HG02970 (cell line): ENCODE measurements around the gene GAA.
"Not testable (repeated sequence)": the region's sequence is repeated elsewhere in the genome, so short reads cannot be mapped to it uniquely, and the experiment has no call there.

Experiments
- ATAC-seq: cut with Tn5 transposase; IDR thresholded peaks from one replicate; pipeline ENCODE4 v1.9.1; 2021; ENCODE audit warnings: mild to moderate bottlenecking, moderate library complexity, moderate number of reproducible peaks; ENCODE audit not compliant: unreplicated experiment, low FRiP score

The GAA gene

DNA sequence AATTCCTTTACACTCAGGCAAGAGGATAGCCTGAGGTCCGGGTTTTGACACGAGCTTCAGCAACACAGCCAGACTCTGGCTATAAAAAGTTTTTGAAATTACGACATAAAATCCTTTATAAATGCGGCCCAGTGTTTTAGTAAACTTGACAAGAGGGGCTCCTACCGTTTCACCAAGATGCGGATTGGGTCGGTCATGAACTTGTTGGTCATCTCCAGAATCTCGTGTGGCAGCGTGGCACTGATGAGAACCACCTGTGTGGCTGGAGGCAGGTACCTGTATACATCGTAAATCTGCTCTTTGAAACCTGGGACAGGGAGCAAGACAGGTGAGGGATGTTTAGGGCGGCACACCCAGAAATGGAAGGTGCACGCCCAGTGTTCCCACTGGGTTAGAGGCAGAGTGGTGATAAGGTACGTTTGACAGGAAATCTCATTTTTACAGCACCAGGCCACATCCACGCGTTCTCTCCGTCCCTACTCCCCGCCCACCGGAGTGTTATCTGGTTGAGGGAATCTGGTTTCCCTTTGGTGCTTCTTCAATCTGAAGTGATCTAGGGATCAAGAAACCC, 37.6 kb downstream of the GAA start:
- ATAC-seq, result no peak

DNA sequence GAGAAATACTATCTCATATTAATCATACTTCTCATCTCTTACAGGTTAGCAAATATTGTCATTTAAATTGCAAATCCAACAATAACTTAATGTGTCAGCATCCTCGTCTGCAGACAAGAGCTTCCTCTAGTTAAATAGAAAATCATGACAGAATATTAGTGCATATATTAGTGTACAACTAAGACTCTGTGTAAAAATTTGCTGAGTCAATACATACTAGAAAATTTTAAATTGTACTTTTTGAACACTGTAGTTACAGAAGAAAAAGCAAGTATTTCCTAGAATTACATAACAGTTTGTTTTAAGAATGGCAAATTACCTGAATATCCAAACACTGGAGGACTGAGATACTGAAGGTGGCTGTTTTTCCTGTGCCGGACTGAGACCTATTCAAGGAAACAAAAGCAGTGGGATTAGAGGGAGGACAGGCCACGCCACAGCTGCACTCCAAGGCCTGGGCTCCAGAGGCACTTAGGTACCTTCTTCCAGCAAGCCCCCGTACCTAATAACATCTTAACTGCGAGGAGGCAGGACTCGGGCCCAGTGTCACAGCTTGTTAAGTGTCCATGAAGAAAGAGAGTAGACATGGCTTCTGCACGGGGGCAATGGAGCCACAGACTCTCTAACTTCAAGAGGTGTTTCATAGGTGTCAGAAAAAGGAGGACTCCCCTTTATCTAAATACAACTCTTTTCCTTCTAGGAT, 40.2 kb downstream of the GAA start:
- ATAC-seq, result no peak

DNA sequence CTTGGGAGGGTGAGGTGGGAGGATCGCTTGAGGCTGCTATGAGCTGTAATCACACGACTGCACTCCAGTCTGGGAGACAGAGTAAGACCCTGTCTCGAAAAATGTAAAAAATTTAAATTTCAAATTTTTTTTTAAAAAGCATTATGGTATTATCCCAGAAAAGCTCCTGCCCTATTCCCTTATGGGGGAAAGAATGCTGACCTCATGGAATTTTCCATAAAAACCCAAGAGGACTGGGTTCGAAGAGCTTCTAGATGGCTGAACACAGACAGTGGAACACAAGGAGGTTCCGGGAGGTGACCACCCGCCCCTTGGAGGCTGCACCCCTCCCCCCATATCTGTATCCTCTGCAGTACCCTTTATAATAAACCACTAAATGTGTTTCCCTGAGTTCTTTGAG, 41.5 kb downstream of the GAA start:
- no peak for ATAC-seq

DNA sequence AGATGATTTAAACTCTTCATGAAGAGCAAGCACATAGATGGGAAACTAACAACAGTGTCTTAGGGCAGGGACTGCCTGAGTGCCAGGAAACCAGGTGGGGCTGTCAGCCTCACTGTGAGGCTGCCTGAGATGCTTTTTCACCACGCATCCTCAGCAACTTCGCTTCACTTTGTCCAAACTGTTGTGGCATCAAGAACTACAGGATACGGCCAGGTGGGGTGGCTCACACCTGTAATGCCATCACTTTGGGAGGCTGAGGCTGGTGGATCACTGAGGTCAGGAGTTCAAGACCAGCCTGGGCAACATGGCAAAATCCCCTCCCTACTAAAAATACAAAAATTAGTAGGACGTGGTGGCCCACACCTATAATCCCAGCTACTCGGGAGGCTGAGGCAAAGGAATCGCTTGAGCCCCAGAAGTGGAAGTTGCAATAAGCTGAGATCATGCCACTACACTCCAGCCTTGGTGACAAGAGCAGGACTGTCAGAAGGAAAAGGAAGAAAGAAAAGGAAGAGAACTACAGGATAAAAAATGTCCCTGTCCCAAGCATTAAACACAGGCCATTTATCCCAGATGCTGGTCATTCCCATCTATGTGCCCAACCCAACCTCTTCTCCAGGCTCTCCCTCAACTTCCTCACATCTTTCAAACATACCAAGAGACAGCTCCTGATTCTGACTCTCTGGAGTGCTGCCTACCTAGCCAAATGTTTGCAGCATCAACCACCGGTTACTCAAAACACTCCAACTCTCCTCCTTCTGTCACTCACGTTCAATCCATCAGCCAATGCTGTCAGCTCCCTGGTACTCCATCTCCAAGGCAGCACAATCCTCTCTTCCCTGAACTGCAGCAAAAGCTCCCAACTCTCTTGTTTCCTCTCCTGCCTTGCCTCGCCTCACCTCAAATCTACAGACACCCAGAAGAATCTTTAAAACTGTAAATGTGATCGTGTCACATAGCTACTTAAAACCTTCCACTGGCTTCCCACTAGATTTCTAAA, 44.0 kb downstream of the GAA start:
- no peak for ATAC-seq

DNA sequence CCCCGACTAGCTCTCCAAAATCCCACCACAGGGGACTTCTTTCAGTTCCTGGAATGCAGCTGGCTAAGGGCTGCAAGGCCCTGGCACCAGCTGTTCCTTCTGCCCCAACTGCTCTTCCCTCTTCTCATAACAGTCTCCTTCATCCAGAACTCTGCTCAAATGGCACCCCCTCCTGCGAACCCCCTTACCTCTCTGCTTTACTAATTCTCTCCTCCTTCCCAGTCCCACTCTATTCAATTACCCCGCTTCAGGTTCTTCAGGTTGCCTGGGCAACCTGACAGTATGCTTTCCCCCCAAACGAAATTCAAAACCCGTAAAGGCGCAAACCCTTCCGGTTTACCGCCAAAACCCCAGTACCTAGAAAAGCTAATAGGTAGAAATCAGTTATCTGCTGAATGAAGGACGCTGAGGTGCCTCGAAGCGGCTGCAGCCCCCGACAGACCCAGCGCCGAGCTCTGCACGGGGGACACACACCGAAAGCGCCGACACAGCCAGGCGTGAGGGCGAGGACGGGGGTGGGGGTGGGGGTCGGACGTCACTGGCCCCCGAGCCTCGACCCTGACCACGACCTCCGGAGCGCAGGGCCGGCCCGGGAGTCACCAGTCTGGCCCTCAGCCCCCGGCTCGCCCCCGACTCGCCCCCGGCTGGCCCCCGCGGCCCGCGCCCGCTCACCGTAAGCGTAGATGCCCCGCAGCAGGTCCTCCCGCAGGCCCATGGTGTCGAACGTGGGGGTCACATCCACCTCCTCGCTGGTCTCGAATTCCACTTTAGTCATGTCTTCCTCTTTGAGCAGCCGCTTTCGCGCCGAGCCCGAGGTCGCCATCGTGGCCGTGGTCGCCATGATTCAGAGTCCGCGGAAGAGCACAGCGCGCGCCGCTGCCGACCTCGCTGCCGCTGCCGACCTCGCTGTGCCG, 45.0 kb downstream of the GAA start:
- peak; percentile 33 for ATAC-seq

DNA sequence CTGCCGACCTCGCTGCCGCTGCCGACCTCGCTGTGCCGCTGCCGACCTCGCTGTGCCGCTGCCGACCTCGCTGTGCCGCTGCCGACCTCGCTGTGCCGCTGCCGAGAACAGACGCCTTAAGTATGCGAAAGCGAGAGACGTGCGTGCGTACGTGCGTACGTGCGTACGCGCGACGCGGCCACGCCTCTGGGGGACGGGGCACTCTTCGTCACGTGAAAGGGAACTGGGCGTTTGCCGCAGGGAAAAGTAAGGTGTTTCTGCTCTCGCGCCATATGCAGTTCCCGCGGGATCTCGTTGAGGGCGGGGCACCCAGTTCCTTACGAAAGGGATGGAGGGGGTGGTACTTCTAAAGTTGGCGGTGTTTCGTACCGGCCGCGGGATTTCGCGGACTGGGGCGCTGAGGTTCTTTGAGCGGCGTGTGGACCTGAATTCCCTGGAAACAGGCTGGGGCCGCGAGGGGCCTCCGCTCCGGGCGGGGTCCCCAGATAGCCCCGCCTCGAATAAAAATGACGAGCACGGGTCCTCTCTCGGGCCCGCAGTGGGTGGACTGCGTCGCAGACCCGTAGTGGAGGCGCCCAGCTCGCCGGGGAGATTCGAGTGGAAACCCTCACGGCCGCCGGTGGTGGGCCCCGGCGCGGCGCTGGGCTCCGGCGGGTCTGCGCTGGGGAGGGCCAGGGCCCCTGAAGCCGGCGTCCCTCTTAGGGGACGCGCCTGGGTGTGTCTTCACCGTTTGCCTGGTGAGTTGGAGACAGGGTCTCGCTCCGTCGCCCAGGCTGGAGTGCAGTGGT, 45.8 kb downstream of the GAA start, which contains the start of gene EIF4A3:
TSS of gene EIF4A3 (minus strand) at position 94 of the 788 bp plus-strand sequence. CDS start 167 bp downstream, outside the sequence.
- ATAC-seq, result peak; percentile 77

DNA sequence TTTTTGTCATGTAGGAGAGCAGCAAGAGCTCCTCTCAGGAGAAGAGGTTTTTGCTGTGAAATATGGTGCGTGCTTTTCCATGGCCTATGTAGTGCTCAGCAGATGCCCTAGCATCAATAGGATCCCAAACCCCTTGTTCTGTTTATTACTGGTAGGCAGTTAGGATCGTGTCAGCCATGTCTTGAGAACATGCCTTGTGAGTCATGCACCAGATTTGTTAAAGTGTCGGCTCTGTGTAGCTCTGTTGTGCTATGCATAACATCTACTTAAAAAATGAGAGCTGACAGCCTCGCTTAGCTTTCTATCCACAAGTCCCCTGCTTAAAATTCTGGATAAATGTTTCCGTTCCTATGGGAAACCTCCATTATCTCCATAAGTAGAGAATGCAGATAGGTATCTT, 50.0 kb downstream of the GAA start:
- ATAC-seq, result no peak

DNA sequence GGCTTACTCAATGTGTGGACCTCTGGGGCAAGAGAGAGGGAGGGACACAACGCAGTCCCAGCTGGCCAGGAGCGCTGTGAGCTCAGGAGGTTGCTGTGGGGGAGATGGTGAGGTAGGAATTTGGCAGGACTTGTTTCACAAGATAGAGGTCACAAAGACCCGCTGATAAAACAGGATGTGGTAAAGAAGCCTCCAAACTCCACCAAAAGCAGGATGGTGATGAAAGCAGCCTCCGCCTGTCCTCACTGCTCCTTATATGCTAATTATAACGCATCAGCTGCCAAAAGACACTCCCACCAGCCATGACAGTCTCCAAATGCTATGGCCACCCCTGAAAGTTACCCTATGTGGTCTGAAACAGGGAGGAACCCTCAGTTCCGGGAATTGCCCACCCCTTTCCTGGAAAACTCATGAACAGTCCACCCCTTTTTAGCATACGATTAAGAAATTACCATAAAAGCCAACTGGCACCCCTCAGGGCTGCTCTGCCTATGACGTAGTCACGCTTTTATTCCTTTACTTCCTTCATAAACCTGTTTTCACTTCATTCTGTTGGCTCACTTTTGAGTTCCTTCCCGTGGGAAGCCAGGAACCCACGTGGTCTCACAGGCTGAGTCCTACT, 50.8 kb downstream of the GAA start:
- no peak for ATAC-seq

DNA sequence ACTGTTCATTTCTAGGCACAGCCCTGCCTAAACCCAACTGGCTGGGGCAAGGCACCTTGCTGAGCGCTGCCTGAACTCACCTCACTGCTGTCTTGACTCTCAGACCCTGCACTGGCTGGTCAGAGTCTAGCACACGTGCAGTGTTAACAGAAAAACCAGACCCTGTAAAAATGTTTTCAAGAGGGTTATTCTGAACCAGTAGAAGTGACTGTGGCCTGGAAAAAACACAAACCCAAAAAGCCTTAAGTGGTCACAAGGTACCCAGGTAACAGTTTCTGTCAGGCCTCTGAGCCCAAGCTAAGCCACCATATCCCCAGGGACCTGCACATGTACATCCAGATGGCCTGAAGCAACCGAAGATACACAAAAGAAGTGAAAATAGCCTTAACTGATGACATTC, 51.6 kb downstream of the GAA start:
- peak; percentile 70 for ATAC-seq

DNA sequence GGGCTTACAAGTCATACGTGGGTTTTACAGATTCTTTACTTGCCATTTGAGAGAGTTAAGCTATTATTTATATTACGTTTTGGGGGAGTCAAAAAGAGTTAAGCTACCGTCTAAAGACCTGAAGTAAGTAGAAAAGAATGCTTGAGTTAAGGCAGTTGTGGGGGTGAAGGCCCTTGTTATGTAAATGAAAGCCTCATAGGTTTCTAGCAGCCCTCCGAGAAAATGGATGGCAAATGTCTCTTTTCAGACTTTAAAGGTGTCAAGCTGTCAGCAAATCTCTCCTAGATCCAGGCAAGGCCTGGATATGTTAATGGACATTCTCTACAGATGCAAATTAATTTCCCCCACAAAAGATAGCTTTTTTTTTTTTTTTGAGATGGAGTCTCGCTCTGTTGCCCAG, 52.8 kb downstream of the GAA start:
- ATAC-seq, result no peak

DNA sequence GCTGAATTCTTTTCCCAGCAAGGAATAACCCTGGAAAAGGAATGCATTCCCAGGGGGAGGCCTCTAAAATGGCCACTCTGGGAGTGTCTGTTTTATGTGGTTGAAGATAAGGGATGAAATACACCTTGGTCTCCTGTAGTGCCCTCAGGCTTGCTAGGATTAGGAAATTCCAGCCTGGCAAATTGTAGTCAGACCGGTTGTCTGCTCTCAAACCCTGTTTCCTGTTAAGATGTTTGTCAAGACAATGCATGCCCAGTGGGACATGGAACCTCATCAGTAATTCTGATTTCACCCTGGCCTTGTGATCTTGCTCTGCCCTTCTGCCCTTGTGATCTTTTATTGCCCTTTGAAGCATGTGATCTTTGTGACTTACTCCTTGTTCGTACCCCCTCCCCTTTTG, 54.2 kb downstream of the GAA start:
- ATAC-seq, result not testable (repeated sequence)

DNA sequence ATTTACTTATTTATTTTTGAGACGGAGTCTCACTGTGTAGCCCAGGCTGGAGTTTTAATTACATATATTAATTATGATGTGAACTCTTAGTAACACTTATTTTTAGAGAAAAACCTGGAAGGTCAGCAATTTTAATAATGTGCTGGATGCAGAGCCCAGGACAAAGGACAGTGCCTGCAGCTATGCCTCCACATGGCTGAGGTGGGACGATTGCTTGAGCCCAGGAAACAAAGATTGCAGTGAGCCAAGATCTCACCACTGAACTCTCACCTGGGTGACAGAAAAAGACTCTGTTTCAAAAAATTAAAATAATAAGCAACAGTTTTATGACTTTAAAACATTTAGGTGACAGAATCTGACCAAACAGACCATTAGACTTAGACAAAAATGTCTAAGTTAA, 57.5 kb downstream of the GAA start:
- no peak for ATAC-seq

DNA sequence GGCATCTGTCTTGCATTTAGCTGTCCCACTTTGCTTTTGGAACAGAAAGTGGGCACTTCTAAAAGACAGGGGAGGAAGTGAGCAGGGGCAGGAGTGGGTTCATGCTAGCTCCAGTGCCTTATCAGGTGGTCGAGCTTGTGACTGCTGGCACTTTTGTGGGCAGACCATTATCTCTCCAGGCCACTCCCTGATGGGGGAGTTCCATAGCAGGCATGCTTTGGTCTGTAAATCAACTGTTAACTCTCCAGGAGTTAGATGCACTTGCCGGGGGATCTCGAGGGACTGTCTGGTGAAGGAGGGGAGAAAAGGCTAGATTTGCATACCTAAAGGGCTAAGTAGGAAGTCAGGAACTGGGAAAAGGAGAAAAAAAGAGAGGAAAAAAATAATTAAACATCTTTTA, 59.2 kb downstream of the GAA start:
- ATAC-seq, result no peak

DNA sequence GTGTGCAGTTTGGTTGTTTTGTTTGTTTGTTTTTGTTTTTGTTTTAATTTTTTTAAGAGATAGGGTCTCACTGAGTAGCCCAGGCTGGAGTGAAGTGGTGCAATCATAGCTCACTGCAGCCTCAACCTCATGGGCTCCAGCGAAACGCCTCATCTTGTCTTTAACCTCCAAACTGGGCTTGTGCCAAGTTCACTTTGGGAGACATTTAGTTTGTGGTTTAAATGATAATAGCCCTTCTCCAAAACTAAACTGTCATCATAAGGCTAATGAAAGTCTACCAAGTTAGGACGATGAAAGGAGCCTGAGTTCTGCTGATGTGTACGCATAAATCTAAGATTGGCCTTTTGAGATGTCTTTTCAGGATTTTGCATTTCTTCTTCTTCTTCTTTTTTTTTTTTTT, 62.0 kb downstream of the GAA start:
- ATAC-seq, result no peak

DNA sequence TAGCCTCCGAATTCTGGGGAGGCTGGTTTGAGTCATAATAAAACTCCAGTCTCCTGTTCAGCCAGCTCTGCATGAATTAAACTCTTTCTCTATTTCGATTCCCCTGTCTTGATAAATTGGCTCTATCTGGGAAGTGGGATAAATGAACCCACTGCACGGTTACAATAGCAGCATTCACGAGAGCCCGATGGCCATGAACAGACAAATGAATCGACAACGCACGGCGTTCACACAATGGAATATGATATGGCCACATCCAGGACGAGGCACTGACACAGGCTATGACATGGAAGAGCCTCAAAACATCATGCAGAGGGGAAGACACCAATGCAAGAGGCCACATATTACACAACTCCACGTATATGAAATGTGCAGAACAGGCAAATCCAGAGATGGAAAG, 62.8 kb downstream of the GAA start:
- ATAC-seq, result no peak

DNA sequence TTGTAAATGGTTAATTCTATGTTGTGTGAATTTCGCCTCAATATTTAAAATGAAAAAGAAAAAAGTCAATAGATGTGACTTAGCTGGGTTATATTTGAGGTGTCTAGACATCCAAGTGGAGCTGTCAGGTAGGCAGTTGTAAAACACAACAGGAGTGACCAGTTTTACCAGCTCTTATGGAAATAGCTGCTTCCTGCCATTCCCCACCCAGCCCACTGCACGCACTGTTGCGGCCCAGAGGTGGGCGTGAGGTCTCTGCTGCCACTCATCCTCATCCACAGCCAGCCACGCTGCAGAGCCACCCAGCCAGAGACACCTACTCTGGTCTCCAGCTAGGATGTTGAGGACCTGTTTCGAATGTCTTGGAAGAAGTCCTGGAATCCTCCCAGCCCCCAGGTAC, 65.1 kb downstream of the GAA start:
- no peak for ATAC-seq

DNA sequence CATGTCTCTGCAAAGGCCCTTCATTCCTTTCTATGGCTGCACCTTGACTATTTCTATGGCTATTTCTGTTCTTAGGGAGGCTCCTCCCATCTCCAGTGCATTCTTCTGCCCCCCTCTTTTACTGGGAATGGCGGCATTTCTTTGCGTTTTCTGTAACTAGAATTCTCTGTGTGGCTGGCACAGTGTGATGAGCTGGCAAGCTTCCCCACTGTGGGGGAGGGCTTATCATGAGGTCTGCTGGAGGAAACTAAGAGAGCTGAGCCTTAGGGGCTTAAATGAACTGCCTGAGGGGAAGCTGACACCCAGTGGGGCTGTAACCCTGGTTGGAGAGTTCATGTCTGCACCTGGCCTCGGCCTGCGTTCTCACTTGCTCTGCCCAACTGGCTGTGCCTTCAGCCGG, 67.0 kb downstream of the GAA start:
- no peak for ATAC-seq

DNA sequence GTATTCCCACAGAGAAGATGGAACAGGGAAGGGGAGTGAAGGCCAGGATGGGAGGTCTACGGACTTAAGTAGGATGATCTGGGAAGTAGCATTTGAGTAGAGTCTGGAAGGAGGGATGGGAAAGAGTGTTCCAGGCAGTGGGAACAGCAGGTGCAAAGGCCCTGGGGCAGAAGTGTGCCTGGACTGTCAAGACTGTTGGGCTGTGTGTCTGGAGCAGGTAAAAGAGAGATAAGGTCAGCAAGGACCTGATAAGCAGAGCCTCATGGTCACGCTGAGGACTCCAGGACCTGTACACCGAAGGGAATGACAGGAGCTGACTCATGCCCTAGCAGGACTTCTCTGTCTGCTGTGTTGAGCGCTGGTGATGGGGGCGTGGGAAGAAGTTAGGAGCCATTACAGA, 67.7 kb downstream of the GAA start:
- ATAC-seq, result no peak
